Fibroblast of the conjunctiva (primary cell): ENCODE data around the gene AUP1.

Experiments used
- DNase-seq: peaks from one replicate; pipeline ENCODE4 v3.0.0-alpha.2; 2010; ENCODE audit warnings: low read depth

Gene AUP1

DNA sequence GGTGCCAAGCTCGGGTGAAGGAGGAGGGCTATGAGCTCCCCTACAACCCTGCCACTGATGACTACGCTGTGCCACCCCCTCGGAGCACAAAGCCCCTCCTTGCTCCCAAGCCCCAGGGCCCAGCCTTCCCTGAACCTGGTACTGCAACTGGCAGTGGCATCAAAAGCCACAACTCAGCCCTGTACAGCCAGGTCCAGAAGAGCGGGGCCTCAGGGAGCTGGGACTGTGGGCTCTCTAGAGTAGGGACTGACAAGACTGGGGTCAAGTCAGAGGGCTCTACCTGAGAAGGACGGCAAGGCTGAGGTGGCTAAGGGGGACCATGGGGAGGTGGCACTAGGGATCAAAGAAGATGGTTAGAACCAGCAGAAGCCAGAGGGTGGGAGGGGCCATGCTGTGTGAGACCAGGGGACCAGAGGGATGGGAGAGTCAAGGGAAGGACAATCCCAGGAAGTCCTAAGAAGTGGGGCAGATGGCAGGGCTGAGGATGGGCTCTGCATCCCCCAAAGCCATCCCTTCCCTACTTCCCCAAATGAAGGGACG is 27.4 kb upstream of the AUP1 start:
- no peak for DNase-seq

DNA sequence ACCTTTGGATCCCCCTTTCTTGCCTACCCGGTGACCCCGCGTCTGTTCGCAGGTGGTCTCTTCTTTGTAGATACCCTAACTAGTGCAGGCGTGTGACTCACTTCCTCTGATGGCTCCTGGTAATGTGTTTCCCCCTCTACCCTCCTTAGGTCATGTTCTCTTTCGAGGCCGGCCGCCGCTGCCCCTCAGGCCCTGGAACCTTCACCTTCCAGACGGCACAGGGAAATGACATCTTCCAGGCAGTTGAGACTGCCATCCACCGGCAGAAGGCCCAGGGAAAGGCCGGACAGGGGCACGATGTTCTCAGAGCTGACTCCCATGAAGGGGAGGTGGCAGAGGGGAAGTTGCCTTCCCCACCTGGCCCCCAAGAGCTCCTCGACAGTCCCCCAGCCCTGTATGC is 26.7 kb upstream of the AUP1 start:
- DNase-seq, result no peak

DNA sequence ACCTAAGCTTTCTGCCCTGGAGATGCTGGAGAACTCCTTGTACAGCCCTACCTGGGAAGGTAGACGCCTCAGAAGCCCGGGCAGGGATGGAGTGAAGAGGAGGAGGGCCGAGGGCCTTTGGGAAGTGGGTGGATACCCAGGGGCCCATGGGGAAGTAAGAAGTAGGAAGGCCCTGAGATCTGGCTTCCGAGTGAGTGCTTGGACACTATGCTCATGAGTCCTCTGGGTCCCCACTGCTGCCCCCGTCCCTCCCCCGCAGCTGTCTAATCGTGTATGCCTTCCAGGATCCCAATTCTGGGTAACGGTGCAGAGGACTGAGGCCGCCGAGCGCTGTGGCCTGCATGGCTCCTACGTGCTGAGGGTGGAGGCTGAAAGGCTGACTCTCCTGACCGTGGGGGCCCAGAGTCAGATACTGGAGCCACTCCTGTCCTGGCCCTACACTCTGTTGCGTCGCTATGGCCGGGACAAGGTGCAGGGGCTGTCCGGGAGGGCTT is 26.2 kb upstream of the AUP1 start:
- no peak for DNase-seq

DNA sequence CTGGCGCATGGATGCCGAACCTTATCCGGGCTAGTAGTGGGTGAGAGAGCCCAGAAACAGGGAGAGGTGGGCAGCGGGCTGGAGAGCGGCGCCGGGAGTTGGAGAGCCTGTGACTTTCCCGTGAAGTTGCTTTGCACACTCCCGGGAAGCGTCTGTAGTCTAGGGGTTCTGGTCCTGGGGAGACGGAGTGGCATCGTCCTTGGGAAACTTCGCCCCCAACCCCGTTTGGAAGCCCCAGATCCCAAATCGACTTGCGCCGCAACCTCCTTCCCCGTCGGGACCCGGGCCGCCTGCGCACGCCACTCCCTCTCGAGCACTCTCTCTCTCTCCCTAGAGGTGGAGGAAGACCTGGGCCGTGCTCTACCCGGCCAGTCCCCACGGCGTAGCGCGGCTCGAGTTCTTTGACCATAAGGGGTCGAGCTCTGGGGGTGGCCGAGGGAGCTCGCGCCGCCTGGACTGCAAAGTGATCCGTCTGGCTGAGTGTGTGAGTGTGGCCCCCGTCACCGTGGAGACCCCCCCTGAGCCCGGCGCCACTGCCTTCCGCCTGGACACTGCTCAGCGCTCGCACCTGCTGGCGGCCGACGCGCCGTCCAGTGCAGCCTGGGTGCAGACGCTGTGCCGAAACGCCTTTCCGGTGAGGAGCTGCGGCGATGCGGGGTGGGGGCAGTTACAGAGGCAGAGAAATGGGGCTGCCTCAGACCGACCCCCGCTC is 25.5 kb upstream of the AUP1 start:
- no peak for DNase-seq

DNA sequence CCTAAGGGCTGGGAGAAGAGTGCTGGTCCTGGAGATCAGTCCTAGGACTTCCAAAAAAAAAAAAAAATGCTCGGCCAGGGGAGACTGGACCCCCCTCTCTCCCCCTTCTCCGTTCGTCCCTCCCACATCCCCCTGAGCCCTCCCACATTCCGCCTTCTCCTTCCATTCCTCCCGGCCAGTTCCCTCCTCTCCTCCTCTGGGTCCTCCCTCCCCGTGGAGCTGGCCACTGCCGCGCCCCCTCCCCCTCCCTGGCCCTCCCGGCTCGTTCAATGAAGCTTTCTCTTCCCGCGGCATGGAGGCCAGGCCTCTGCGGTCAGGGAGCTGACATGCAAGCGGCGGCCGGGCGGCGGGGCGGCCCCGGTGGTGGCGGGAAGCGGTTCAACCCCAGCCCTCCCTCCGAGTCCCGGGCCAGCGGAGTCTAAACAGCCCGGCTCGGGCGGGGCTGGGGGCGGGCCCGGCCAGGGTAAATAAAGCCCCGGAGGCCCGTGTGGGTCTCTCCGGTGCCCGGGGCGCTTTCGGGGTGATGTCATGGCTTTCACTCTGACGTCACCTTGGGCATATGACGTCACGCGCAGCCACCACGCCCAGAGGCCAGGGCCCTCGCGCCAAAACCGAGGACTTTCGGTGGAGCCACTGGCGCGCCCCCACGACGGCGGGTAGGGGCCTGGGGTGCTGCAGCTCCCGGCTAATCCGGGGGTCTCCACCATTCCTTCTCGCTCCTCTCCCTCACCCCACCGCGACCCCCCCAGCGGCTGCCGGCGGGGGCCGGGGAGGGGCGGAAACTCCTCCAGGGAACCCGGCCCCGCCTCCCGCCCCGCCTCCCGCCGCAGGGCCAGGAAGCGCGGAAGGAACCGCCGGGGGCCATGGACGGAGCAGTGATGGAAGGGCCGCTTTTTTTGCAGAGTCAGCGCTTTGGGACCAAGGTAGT is 24.6 kb upstream of the AUP1 start, which contains the start of the genes DOK1 and LOXL3:
Gene DOK1 (plus strand): TSS at position 829 of the 928 bp plus-strand sequence. CDS start 35 bp downstream, at position 864.
Gene LOXL3 (minus strand): TSS at position 51 of the 928 bp plus-strand sequence. CDS start 1,308 bp downstream, outside the sequence.
- peak; percentile 77 for DNase-seq

DNA sequence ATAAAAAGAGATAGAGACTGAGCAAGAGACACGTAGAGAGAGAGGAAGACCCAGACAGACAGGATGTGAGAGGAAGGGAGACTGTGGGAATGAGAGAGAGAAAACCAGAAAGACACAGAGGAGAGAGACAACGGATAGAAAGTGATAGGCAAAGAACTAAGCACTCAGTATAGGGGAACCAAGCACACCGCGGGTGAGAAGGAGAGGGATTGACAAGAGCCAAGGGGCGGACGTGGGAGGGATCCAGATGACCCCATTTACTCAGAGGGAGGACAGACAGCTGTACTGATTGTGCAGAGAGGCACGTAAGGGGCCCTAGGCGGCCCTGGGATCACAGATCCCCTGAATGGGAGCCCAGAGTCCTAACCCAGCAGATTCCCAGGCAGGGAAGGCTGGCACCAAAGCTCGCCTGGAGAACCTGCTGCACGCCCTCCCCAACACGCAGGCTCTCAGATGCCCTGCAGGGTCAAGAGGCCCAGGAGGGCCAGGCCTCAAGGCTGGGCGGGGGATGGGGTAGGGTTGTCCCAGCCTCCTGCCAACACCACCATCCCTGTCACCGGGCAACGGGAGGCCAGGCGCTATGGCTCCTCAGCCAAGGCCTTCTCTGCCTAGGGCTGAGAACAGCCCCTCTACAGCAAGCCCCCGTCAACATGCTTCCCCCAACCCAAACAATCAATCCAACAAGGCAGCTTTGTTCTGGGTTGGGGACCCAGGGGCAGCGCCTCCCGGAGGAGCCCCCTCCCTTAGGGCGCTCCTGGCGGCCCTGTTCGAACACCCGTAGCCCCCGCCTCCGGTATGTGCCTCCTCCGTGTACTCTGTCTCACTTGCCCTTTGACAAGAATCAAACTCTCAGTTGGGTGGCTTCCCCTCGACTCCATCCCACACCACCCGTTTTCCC is 23.7 kb upstream of the AUP1 start:
- DNase-seq, result no peak

DNA sequence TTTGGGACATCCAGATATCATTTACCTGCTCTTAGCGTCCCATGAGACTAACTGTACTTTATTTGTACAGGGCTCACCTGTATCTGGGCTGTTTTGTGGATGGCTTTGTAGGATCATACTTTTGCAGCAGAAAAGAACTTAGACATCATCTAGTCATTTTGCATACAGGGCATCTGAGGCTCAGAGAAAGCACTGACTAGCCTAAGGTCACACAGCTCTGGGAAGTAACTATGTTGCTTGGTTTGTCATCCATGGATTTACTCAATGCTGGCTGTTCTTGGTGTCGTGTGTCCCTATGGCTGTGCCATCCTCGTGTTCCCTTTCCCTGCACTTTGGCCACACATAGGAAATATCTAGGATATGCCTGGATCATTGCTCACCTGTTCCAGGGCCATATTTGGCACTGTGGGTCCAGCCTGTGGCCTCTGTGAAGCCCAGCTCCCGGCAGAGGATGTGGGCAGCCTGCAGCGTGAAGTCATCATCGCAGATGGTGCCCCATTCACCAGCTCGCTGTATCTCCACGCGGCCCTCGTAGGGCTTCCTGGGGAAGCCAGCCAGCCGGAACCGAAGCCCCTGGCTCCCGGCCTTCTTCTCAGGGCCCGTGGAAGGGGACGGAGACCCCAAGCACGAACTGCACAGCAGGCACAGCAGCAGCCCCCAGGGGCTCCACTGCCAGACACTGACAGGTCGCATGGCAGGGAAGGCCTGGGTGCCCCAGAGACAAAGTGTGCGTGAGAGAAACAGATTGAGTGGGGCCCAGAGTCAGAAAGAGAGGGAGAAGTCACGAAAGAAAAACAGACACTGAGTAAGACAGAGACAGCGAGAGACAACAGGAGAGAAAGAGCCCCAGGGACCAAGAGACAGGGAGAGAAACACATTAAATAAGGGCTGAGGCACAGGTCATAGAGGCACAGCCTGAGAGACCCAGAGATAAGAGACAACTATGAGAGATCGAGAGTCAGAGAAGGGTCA is 22.7 kb upstream of the AUP1 start:
- DNase-seq, result no peak

DNA sequence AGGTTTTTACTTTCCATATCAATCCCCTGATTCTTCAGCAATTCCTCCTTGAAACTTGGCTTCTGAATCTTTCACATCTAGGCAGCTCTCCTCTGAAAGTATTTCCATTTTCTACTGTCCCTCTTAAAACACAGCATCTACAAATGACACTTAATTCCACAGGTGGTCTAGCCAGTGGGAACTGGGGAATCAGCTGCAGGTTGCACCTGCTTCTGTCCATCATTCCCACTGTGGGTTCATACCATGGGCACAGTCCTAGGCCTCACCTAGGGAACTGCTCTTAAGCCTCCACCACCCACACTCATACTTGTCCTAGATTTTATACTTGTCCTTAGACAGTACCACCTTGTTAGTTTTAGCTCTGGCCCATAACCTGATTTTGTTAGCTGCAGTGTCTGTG is 22.0 kb upstream of the AUP1 start:
- DNase-seq, result no peak

DNA sequence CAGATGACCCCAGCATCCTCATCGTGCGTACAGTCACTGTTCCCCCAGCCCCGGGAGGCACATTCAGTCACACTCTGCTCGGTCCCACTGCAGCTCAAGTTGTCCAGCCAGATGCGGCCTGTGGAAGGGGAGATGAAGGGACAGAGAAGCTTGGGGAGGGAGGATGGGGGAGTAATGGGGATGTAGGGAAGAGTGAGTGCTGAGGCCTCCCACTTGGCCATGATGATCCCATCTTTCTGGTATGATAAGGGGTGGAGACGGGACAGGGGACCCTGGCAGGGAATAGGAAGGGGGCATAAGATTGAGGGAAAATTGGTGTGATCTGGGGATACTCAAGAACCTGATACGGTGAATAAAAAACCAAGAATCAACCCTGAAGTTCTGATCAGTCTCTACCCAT is 20.7 kb upstream of the AUP1 start:
- no peak for DNase-seq

DNA sequence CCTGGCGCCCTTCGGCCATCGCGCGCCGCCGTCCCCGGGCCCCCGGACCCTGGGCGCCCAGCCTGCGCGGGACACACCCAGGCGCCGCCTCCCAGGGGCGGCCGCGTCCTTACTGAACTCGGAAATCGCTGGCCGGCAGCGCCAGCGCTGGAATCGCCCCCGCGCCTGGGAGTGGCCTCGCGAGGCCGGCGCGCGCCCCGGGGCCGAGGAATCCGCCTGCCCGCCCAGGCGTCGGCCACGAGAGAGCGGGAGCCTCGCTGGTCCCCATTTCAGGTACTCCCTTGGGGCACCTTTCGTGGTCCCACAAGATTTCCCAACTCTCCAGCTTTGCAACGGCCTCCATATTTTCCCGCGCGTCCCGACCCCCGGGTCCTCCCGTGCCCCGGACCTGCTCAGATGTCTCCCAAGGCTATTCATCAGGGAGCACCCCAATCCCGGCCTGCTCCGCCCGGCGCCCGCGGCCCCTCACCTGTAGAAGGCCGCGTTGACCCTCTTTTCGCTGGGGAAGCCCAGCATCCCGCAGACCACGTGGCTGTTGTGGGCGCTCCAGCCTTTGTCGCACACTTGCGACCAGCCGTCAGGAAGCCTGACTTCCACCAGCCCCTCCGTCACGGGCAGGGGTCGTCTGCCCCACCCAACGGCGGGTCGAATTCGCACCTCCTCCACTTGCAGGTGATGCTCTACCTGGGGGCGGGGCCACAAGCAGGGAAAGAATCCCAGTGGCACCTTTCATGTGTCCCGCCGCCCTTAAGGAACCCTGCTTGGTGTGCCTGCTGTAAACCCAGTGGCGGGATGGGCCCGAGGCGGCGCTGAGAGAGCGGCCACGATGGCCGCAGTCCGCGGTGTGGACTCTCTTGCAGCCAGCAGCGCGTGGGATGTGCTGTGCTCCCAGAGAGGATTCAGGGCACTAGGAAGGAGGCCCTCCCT is 19.7 kb upstream of the AUP1 start:
- no peak for DNase-seq

DNA sequence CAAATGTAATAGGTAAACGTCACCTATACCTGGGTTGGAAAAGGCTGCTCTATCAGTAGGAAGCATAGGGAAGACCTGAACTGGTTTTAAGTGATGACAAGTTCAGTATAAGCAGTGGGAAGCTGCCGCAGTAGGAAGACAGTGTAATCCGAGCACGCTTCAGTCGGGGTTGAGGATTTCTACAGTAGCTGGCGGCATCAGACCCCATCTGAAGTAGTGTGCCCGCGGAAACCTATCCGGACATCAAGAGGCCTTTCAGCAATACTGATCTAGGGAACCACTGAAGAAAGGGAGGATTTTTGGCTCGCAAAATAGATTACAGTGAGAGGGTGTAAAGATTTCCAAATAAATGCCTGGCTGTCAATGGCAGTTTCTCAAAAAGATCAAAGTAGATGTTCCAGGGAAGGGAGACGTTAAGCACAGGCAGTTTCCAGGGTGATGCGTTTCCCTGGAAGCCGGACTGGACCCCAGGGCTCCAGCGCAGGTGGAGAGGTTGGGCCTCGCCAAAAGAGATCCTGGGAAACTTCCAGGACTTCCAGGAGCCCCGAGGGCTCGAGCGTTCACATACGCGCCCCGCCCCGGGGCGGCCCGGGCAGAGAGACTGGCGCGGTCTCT is 18.9 kb upstream of the AUP1 start:
- DNase-seq, result no peak

DNA sequence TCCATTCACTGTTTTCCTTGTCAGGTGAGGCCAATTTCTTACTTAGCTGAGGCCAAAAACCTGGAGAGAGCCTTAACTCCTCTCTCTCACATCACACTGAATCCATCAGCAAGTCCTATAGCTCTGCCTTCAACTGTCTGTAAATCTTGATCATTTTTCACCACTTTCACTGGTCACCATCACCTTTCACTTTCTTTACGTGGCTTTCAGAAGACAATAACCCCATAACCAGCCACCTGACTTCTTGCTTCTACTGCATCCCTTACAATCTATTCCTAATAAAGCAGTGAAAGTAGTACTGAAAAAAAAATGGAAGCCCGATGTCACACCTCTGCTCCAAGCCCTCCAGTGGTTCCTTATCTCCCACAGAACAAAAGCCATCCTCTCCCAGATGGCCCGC is 16.5 kb upstream of the AUP1 start:
- DNase-seq, result no peak

DNA sequence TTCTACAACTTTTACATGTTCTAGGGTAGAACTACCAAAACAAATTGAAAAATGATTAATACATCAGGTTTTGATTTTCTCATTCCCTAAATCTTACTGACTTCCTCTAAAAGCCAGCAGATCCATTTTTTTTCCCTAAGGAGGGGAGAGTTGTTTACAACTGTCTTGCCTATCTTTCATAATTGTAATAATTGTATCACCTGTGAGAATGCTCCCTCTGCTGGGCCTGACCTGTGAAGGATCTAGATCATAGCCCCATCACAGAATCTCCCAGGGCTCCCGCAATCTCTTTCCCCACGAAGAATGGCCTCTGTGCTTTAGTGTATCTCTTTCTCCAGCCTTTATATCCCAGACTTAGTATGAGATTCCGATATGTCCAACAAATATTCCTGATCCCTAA is 15.1 kb upstream of the AUP1 start:
- no peak for DNase-seq

DNA sequence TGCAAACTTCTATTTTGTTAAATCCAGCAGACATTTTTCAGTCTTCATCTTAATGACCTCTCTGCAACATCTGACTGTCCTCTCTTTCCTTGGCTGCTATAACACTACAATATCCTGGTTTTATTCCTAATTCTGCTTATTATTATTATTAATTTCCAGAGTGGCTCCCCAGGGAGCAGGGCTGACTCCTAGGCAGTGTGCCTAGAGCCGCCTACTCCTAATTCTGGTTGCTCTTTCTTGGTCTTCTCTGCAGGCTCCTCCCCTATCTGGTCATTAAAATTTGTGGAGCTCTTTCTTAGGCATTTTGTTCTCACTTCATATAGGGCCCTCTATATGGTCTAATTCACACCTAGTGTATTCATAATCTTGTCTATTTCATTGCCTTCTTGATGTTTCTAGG is 13.5 kb upstream of the AUP1 start:
- no peak for DNase-seq

DNA sequence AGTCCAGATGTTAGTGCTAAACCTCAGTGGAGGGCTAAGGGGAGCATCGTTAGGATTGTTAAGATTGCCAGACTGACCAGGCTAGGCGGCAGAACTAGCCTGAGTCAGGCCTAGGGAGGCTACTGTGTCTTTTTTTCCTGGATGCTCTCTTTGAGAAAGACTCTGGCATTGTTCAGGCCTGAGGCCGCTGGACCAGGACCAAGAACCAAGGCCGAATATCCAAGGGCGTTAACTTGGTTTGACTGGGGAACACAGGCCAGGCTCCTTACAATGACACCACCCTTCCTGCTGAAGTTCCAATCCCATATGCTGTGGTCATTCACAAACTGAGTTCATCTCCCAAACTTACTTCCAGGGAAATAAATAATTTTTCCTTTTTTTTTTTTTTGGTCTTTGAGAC is 10.8 kb upstream of the AUP1 start:
- DNase-seq, result no peak

DNA sequence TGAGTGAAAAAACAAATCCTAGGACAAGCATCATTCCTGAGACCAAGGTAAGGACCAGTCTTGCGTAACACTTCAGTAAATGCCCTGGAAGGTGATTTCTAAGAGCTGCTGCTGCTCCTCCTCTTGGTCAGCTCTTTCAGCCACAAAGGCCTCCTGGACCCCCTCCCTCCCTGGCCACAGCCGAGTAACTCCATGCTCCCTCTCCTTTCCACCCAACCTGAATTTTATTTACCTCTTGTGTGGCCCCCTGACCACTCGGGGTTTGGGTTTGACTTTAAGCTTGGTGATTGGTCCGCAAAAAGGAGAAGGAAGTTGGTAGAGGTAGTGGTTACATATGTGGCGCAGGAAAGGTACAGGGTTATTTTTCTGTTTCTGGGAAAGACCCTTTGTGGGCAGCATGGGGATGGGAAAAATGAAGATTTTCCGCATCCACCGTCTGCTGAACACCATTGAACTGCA is 9.4 kb upstream of the AUP1 start:
- DNase-seq, result no peak

DNA sequence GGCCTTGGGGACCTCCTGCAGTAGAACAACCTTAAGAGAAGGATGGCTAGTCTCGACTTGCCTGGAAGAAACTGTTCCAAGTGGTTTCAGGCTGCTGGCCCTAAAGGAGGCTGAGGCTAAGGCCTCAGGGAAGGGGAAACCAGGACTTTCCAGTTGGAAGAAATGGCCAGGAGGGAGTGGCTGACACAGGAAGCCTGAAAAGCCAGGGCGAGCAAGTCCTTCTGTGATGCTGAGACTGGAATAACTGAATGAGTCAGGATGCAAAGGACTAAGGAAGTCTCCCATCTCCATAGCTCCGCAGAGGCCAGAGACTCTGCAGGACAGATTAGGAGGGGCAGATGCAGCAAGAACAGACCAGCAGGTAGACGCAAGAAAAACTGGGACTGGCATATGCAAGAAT is 7.6 kb upstream of the AUP1 start:
- DNase-seq, result no peak

DNA sequence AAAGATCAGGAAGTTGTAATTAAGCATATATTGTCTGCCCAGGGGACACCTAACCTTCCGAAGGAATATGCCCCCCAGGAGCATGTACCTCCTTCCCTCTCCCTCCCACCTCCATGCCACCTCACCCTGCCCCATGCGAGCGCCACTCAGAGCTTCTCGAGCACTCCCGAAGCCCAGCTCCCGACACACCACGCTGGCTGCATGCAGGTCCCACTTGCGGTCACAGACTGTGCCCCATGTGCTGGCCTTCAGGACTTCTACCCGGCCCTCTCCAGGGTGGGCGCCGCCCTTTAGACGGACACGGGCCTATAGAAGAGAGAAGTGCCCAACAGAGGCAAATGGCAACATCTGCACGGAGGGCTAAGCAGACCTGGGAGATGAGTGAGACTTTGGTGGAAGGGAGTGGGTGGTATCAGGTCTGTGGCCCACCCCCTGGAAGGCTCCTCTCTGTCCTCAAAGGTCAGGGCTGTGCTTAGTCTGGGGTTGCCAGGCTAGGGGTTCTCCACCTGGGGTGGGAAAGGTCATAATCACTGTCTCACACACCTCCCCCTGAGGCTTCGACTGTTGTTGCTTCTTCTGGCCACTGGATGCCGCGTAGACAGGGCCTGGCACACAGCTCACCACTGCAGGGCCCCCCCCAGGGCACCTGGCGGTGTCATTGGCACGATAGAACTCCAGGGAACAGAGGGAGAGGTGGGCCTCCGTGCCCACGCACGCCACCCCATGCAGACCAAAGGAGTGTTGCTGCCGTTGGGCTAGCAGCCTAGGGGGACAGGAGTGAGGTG is 6.9 kb upstream of the AUP1 start:
- DNase-seq, result no peak
